Ishikawa (cell line): ENCODE measurements around the gene GJD4.

Source experiments
- RAD21 ChIP-seq: IDR thresholded peaks from 2 replicates; pipeline ENCODE4 v1.6.1; 2012; ENCODE audit warnings: low read depth
- TF ChIP-seq, protein P1 (sequence below): IDR thresholded peaks from 2 replicates; pipeline ENCODE4 v1.6.1; 2012; ENCODE audit warnings: low read depth, mild to moderate bottlenecking
- TF ChIP-seq, protein P2 (sequence below): IDR thresholded peaks from 2 replicates; pipeline ENCODE4 v1.6.1; 2012

DNA sequence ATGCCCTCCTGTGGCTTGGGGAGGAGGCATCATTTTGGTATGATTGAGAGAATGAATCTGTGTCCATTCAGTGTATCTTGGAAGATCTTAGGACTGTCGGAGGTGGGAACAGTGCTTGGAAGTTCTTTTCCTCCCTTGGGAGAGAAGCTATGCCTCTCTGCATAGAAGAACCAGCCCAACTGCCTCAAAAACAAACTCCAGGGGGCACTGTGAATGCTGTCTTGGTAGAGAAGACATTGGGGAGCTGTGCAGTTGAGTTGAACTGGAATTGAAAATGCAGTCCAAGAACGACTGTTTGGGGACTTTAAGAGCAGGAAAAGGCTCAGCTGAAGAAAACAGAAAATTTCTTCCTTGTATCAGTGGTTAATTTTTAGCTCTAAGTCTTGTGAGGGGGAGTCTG is 4.9 kb upstream of the GJD4 start:
- TF ChIP-seq, protein P1, sequence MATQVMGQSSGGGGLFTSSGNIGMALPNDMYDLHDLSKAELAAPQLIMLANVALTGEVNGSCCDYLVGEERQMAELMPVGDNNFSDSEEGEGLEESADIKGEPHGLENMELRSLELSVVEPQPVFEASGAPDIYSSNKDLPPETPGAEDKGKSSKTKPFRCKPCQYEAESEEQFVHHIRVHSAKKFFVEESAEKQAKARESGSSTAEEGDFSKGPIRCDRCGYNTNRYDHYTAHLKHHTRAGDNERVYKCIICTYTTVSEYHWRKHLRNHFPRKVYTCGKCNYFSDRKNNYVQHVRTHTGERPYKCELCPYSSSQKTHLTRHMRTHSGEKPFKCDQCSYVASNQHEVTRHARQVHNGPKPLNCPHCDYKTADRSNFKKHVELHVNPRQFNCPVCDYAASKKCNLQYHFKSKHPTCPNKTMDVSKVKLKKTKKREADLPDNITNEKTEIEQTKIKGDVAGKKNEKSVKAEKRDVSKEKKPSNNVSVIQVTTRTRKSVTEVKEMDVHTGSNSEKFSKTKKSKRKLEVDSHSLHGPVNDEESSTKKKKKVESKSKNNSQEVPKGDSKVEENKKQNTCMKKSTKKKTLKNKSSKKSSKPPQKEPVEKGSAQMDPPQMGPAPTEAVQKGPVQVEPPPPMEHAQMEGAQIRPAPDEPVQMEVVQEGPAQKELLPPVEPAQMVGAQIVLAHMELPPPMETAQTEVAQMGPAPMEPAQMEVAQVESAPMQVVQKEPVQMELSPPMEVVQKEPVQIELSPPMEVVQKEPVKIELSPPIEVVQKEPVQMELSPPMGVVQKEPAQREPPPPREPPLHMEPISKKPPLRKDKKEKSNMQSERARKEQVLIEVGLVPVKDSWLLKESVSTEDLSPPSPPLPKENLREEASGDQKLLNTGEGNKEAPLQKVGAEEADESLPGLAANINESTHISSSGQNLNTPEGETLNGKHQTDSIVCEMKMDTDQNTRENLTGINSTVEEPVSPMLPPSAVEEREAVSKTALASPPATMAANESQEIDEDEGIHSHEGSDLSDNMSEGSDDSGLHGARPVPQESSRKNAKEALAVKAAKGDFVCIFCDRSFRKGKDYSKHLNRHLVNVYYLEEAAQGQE, result no peak
- no peak for TF ChIP-seq RAD21
- TF ChIP-seq, protein P2, sequence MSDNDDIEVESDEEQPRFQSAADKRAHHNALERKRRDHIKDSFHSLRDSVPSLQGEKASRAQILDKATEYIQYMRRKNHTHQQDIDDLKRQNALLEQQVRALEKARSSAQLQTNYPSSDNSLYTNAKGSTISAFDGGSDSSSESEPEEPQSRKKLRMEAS, result no peak
